COR-L47 (cell line): ENCODE results near the gene SPOCD1.
A peak's percentile ranks its signal among the peaks of the same experiment; 100 is the strongest.

ENCODE experiments used
- DNase-seq: peaks from one replicate; lab custom pipeline; 2025; lab: John Stamatoyannopoulos, UW

SPOCD1 gene

GRCh38 chr1:31815752-31816500 is at the start of gene SPOCD1:
Gene SPOCD1, minus strand, starts transcription at chr1:31816022. Its CDS starts 689 bp downstream, at chr1:31815333.
- peak; percentile 17 for DNase-seq

GRCh38 chr1:31862071-31862470 is 46.2 kb upstream of the SPOCD1 start:
- DNase-seq: no peak

GRCh38 chr1:31861346-31861745 is 45.5 kb upstream of the SPOCD1 start:
- no peak for DNase-seq

DNA sequence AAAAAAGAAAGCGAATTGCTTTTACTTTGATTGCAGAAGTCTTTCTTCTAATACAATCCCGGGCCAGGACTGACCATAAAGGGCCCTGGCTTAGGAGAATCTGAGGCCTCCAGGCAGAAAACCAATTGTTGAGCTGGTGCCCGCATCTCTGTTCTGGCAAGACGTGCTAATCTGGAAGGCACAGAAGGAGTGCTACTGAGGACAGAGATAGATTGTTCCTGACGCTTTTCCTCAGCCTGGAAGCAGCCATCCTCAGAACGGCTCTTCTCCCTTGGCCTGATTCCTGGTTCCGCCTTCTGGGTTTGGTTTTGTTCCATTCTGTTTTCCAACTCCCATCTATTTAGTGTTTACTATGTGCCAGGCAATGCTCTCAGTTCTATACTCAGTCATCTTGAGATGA is 44.8 kb upstream of the SPOCD1 start:
- DNase-seq: no peak

DNA sequence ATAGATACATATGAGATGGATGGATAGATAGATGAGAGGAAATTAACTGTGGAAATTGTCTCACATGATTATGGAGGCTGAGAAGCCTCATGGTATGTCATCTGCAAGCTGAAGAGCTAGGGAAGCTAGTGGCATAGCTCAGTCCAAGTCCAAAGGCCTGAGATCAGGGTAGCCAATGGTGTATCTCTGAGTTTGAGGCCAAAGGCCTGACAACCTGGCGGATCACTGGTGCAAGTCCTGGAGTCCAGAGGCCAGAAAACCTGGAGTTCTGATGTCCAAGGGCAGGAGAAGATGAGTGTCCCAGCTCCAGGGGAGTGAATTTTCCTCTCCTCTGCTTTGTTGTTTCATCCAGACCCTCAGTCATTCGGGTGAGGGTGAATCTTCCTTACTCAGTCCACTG is 43.9 kb upstream of the SPOCD1 start:
- no peak for DNase-seq

GRCh38 chr1:31859044-31859443 is 43.2 kb upstream of the SPOCD1 start:
- no peak for DNase-seq

- DNase-seq: no peak
Observed at GRCh38 chr1:31857863-31858262, 42.0 kb upstream of the SPOCD1 start.

DNA sequence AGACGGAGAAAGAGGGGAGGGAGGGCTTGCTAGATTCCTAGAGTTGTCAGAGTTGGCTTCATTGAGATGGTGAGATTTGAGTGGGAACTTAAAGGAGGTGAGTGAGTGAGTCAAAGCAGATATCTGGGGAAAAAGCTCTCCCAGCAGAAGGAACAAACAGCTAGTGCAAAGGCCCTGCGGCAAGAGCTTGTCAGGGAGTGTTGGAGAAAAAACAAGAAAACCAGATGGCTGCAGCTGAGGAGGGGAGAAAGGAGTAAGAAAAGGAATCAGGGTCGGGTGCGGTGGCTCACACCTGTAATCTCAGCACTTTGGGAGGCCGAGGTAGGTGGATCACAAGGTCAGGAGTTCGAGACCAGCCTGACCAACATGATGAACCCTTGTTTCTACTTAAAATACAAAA is 40.3 kb upstream of the SPOCD1 start:
- no peak for DNase-seq

DNA sequence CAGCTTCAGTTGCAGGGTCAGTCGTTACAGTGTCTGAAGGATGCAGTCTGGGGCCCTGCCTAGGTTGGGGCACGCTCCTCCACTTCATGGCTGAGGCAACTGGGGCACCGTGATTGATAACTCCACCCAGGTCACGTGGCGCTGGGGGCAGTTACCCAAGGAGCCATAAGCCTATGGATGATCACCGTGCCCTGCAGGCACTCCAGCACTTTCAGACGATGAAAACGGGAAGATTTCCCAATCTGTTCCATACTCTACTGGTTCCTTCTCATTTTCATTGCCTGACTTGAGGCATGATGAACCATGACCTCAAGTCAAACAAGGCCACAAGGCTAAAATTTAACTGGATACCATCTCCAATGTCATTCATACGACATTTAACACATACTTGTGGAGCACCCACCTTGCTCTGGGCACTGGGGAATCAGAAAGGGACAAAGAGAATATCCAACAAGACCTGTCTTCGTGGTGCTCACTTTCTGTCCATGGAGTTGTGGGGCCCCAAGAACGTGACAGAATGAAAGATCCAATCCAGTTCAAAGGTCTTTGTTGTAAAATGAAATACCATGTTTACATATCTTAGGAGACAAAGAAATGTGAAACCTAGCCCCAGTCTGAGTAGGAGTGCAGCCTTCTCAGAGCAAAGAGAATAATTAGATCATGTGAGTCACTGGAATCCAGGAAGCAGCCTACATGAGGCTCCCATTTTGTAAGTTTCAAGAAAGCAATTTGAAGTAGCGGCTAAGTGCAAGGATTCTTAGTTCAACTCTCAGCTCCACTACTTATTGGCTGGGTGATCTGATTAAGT is 39.4 kb upstream of the SPOCD1 start:
- DNase-seq: no peak

DNA sequence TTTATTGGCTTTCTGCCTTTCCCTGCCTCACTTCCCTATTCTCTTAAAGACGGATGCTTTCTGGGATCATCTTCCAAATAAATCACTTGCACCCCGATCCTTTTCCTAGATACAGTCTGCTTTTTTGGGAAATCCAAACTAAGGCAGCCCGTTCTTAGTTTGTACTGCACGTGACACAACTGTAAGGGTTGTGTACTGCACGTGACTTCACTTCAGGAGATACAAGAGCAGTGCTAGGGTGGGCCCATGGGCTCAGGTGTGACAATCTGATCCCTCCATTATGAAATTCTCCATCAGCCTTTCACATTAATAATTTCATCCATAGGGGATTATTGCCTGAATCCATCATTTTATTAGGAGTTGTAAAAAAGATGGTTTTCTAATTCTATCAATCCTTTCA is 33.8 kb upstream of the SPOCD1 start:
- DNase-seq: no peak

- no peak for DNase-seq
Observed at GRCh38 chr1:31848381-31848897, 32.6 kb upstream of the SPOCD1 start.

DNA sequence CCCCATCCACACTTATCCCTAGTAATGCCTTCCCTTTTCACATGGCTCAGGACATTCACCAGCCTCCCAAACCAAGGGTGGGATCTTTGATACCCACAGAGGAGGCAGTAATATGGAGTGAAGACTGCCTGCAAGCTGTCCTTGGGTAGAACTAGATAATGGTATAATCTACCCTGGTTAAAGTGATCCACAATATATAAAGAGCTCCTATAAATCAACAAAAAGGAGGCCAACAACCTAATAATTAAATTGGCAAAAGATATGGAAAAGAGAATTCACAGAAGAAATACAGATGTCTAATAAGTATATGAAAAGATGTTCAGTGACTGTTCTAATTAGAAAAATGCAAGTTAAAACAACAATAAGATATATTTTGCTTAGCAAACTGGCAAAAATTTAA is 30.7 kb upstream of the SPOCD1 start:
- no peak for DNase-seq

- no peak for DNase-seq
Observed at GRCh38 chr1:31843506-31843905, 27.7 kb upstream of the SPOCD1 start.

- DNase-seq: no peak
Observed at GRCh38 chr1:31839662-31840343, 24.0 kb upstream of the SPOCD1 start.

- no peak for DNase-seq
Observed at GRCh38 chr1:31837451-31838158, 21.8 kb upstream of the SPOCD1 start.

DNA sequence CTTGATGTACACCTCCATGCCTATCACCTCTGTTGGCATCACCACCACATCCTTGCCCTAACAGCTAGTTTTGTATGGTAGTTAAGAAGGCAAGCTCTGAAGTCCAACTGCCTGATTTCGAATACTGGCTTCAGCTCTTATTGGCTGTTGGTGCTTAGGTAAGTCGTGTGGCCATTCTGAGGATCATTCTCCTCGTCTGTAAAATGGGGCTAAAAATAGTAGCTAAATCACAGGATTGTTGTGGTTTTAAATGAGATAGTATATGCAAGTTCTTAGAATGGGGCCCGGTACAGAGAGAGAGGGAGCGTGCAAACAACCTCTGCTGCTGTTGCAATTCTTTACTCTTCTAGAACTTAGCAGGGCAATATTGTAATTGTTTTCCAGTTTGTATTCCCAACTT is 20.8 kb upstream of the SPOCD1 start:
- DNase-seq: no peak

- DNase-seq: no peak
Observed at GRCh38 chr1:31835415-31835814, 19.6 kb upstream of the SPOCD1 start.

DNA sequence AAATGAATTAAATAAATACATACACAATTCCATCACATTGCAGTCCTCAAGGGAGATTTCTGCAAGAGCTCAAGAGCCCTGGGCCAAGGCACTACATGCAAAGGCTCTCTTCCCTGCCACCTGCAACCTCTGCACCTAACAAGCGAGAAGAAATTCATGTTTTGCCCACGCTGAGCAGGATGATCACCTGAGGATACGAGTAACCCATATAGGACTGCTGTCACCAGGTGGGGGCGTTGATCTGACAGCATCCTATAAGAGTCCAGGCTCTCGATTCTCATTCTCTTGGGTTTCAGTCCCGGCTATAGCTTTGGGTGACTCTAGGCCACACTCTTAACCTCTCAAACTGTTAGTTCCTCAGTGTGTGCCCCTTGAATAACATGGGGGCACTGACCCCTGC is 18.7 kb upstream of the SPOCD1 start:
- no peak for DNase-seq

DNA sequence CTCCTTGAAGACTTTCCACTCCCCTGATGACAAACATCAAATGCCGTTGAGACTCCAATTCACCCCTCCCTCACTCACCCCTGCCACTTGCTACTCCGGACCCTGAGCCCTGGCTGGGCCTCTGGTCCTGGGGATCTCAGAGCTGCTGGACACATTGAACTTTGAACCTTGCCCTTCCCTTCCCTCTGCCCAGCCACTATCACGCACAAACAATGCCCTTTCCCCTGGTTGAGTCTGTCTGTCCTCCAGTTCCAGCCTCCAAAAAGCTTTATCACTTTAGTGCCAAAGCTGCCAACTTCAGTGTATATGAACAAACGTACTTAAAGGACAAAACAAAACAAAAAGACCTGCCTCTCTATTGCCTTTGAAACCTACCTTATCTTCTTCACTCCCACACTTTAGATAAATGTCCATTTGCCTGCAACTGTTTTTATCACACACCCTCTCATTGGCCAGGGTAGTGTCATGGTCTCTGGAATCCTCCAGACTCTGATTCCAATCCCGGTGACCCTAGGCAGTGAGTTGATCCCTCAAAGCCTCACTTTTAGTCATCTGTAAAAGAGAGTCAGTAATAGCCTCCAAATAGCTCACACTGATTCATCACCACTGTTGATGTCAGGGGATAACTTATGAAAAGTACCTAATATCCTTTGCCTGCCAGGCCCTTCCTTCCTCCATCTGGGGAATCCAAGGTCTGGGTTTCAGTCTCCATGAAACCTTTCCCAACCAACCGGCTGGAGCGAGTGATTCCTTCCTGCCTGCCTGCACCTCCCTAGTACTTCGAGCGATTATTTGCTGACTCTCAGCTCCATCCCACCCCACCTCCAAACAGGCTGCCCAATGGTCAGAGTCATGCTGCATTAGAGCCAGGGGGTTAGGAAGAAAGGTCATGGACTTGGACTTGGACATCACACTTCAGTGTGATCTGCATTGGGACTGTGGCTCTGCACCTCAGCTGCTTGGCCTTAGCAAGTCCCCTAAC is 15.9 kb upstream of the SPOCD1 start:
- no peak for DNase-seq

GRCh38 chr1:31830511-31830910 is 14.7 kb upstream of the SPOCD1 start:
- no peak for DNase-seq

- DNase-seq: no peak
Observed at GRCh38 chr1:31830065-31830464, 14.2 kb upstream of the SPOCD1 start.
